GM13977 (cell line): ENCODE data around the gene GABRG2.

Source experiments
- DNase-seq: peaks from one replicate; pipeline ENCODE4 v3.0.0; 2012; ENCODE audit warnings: low spot score
- in situ Hi-C: fragments of 300-500 bp; cut with MboI; formaldehyde crosslinking; loops from one replicate; pipeline ENCODE4 v1.12.0; 2022; ENCODE audit warnings: low sequenced_read_pairs, low pct_unique_long_range_greater_than_20kb, mixed read lengths, inconsistent platforms; ENCODE audit not compliant: unreplicated experiment
- TF ChIP-seq, protein P1 (sequence below): IDR thresholded peaks from 2 replicates; pipeline ENCODE4 v1.5.1; 2012; ENCODE audit warnings: mild to moderate bottlenecking, control low read depth; ENCODE audit not compliant: insufficient read depth; ENCODE audit errors: extremely low read depth, missing control alignments

GABRG2 gene

DNA sequence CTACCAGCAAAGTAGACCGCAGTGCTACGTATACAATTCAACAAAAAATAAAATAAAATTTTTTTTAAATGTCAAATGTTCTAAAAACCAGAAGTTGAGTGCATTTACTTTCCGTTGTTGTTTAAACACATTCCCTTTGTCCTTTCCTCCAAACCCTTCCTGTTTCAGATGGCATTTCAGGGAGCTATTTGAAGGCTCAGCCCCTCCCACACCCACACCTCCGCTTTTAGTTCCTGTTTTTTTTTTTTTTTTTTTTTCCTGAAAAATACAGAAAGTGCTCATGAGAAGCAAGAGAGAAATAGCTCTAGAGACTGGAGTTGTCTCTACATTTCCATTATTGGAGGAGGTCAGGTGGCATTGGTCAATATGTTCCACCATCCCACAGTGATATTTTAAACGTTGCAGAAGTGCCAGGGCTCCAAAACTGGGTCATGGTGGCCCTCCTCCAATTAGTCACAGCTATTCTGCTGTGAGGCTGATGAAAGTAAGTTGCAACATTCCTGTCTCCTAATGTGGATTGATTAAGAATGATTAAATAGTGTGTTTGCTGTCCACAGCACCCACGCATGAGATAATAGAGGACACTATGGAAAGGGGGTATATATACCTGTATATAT is 106.9 kb downstream of the GABRG2 start:
- in situ Hi-C loops, result no loop called here
- DNase-seq, result no peak

DNA sequence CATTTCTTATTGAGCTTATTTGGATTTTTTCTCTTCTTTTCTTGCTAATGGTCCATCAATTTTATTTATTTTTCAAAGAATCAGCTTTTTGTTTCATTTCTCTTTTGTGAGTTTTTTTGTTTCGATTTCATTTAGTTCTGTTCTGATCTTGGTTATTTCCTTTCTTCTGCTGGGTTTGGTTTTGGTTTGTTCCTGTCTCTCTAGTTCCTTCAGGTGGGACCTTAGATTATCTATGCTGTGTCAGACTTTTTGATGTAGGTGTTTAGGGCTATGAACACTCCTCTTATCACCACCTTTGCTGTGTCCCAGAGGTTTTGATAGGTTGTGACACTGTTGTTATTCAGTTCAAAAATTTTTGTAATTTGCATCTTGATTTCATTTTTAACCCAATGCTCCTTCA is 119.8 kb downstream of the GABRG2 start:
- TF ChIP-seq, protein P1, sequence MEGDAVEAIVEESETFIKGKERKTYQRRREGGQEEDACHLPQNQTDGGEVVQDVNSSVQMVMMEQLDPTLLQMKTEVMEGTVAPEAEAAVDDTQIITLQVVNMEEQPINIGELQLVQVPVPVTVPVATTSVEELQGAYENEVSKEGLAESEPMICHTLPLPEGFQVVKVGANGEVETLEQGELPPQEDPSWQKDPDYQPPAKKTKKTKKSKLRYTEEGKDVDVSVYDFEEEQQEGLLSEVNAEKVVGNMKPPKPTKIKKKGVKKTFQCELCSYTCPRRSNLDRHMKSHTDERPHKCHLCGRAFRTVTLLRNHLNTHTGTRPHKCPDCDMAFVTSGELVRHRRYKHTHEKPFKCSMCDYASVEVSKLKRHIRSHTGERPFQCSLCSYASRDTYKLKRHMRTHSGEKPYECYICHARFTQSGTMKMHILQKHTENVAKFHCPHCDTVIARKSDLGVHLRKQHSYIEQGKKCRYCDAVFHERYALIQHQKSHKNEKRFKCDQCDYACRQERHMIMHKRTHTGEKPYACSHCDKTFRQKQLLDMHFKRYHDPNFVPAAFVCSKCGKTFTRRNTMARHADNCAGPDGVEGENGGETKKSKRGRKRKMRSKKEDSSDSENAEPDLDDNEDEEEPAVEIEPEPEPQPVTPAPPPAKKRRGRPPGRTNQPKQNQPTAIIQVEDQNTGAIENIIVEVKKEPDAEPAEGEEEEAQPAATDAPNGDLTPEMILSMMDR, result no peak
- in situ Hi-C loops, result no loop called here
- no peak for DNase-seq

More for the DNA sequence above, 106.9 kb downstream of the GABRG2 start:
- TF ChIP-seq, protein P1, result no peak

DNA sequence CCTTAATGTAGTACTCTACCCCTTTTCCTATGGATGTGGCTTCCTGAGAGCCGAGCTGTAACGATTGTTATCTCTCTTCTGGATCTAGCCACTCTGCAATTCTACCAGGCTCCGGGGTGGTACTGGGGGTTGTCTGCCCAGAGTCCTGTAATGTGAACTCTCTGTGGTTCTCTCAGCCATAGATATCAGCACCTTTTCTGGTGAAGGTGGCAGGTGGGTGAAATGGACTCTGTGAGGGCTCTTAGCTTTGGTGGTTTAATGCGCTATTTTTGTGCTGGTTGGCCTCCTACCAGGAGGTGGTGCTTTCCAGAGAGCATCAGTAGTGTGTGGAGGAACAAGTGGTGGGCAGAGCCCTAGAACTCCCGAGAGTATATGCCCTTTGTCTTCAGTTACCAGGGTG is 122.1 kb downstream of the GABRG2 start:
- no peak for DNase-seq
- TF ChIP-seq, protein P1, result no peak
- in situ Hi-C loops, result no loop called here

DNA sequence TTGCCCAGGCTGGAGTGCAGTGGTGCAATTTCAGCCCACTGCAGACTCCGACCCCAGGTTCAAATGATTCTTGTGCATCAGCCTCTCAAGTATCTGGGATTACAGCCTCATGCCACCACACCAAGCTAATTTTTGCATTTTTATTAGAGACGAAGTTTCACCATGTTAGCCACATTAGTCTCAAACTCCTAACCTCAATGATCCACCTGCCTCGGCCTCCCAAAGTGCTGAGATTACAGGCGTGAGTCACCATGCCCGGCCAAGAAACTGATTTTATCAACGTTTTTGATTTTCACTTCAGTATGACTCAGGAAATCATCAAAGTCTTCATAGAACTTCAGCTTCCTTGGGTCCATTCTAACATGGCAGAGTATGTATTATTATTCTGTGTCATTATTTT is 125.4 kb downstream of the GABRG2 start:
- in situ Hi-C loops, result no loop called here
- TF ChIP-seq, protein P1, result no peak
- no peak for DNase-seq

DNA sequence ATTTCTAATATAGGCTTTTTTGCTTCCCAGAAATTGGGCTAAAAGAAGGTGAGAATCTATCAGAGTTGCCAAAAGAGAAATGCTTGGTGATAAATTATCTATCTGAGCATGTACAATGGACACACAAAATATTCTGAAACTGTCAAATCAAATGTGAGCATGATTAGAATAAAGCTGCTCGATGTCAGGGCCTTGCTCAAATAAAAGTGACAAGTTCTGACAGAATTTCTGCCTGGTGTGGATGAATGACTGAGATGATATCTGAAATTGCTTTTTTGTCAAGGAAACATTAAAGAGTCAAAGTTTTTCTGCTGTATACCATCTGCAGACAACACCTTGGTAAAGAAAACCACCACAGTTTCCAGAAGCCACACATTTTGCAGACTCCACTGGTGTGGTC is 128.8 kb downstream of the GABRG2 start:
- in situ Hi-C loops, result no loop called here
- TF ChIP-seq, protein P1, result no peak

DNA sequence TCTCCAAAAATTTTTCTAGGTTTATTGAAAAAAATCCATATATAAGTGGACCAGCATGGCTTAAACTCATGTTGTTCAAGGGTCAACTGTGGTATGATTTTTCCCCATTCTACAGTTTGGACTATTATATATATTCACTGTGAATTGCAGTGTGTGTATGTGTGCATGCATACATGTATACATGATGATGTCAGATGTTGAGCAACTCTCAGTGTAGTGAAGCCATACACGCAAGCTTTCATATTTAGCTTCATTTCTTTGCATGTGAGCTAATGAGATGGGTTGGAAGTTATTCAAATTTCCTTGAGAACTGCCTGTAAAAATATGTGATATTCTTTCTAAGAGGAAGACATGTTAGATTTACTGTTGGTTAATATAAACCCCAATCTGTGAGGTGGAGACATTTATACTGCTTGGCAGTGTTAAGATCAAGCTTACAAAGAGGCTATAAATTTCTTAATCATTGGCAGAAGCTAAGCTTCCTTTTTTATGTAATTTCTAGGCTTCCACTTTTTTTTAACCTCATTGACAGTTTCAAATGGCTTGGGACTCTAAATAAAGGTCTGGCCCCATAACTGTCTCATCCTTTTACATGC is 134.8 kb downstream of the GABRG2 start:
- TF ChIP-seq, protein P1, result no peak

More for the DNA sequence above, 128.8 kb downstream of the GABRG2 start:
- no peak for DNase-seq

More for the DNA sequence above, 134.8 kb downstream of the GABRG2 start:
- no peak for DNase-seq
- in situ Hi-C loops, result no loop called here
